Erythroblast (primary cell): ENCODE results near the gene ICAM4.

Experiments used
- GATA1 ChIP-seq: IDR thresholded peaks from 2 replicates; pipeline ENCODE4 v1.6.1; 2011; ENCODE audit warnings: low read depth, mild to moderate bottlenecking, control low read depth, low read length, moderate library complexity
- POLR2A ChIP-seq: IDR thresholded peaks from 2 replicates; pipeline ENCODE4 v1.6.1; 2011; ENCODE audit warnings: mild to moderate bottlenecking, low read length

DNA sequence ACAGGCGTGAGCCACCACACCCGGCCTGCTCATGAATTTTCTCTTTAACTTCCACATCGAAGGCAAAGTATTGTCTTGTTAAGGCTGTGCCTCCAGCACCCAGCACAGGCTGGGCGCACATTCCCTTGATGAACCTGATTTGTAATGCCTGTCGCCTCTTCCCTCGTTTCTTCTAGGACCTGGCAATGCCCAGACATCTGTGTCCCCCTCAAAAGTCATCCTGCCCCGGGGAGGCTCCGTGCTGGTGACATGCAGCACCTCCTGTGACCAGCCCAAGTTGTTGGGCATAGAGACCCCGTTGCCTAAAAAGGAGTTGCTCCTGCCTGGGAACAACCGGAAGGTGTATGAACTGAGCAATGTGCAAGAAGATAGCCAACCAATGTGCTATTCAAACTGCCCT, 12.2 kb upstream of the ICAM4 start:
- no peak for TF ChIP-seq POLR2A
- TF ChIP-seq GATA1, result no peak
